Measurements from ENCODE around the gene SECISBP2.

- TF ChIP-seq EZH2 (IDR thresholded peaks at IDR 0.05; ENCODE audit: low read depth, unreplicated experiment) (no peak), CTCF (conservative IDR thresholded peaks at IDR 0.05; ENCODE audit: low read depth in 2 of 2) (no peak)
Observed at GRCh38 chr9:89368550-89368949, 50.2 kb downstream of the SECISBP2 start.

Measured in GM23338 (cell line).